Dendritic cell treated with granulocyte-macrophage colony-stimulating factor and Interleukin-4, amounts not matched to agents 40 ng/mL and 50 ng/mL, for 4 days (primary cell): ENCODE results near the gene ADAMTS2.

Experiments
- H3K27ac Mint-ChIP-seq: one replicate; pipeline ENCODE4 v1.8.0; 2022; ENCODE audit warnings: mild to moderate bottlenecking, mixed read lengths
- H3K27me3 Mint-ChIP-seq: one replicate; pipeline ENCODE4 v1.8.0; 2022; ENCODE audit warnings: mild to moderate bottlenecking, mixed read lengths
- H3K36me3 Mint-ChIP-seq: one replicate; pipeline ENCODE4 v1.8.0; 2022; ENCODE audit warnings: low read depth, mixed read lengths
- H3K4me1 Mint-ChIP-seq: one replicate; pipeline ENCODE4 v1.8.0; 2022; ENCODE audit warnings: low read depth, mixed read lengths
- H3K4me3 Mint-ChIP-seq: one replicate; pipeline ENCODE4 v1.8.0; 2022; ENCODE audit warnings: mild to moderate bottlenecking, moderate library complexity, mixed read lengths
- H3K9me3 Mint-ChIP-seq: one replicate; pipeline ENCODE4 v1.8.0; 2022; ENCODE audit warnings: mixed read lengths
- intact Hi-C: fragments of 100-400 bp; cut with micrococcal nuclease; formaldehyde crosslinking; loops from one replicate; pipeline ENCODE4 v1.15.0; 2022

ADAMTS2 gene

GRCh38 chr5:179196405-179197079 is 148.7 kb downstream of the ADAMTS2 start:
- no peak overlapping the region for H3K27ac Mint-ChIP-seq
- H3K4me3 Mint-ChIP-seq: no peak overlapping the region
- no peaks in the 10 kb centered on the region for H3K9me3 Mint-ChIP-seq
- H3K4me1 Mint-ChIP-seq: no peaks in the 10 kb centered on the region
- intact Hi-C loops: no loop called here
- peaks cover 3% of the 10 kb centered on the region for H3K27me3 Mint-ChIP-seq
- no peaks in the 10 kb centered on the region for H3K36me3 Mint-ChIP-seq

- peaks cover 3% of the 10 kb centered on the region for H3K27me3 Mint-ChIP-seq
- H3K4me3 Mint-ChIP-seq: no peak overlapping the region
- H3K4me1 Mint-ChIP-seq: no peaks in the 10 kb centered on the region
- no peaks in the 10 kb centered on the region for H3K9me3 Mint-ChIP-seq
- H3K27ac Mint-ChIP-seq: no peak overlapping the region
- intact Hi-C loops: no loop called here
- H3K36me3 Mint-ChIP-seq: no peaks in the 10 kb centered on the region
Measured at GRCh38 chr5:179195561-179196404, 149.5 kb downstream of the ADAMTS2 start.

- H3K27ac Mint-ChIP-seq: no peak overlapping the region
- H3K4me3 Mint-ChIP-seq: no peak overlapping the region
- intact Hi-C loops: no loop called here
Measured at GRCh38 chr5:179194941-179195381, 150.3 kb downstream of the ADAMTS2 start.

GRCh38 chr5:179194201-179194910 is 150.9 kb downstream of the ADAMTS2 start:
- Mint-ChIP-seq H3K4me3 (no peak overlapping the region), H3K9me3 (no peaks in the 10 kb centered on the region), H3K27me3 (peaks cover 3% of the 10 kb centered on the region), H3K27ac (no peak overlapping the region), H3K4me1 (no peaks in the 10 kb centered on the region), H3K36me3 (no peaks in the 10 kb centered on the region)
- intact Hi-C loops: no loop called here

More at GRCh38 chr5:179194941-179195381, 150.3 kb downstream of the ADAMTS2 start:
- Mint-ChIP-seq H3K4me1 (no peaks in the 10 kb centered on the region), H3K9me3 (no peaks in the 10 kb centered on the region), H3K36me3 (no peaks in the 10 kb centered on the region), H3K27me3 (peaks cover 3% of the 10 kb centered on the region)

GRCh38 chr5:179193746-179194145 is 151.5 kb downstream of the ADAMTS2 start:
- no peaks in the 10 kb centered on the region for H3K36me3 Mint-ChIP-seq
- no peak overlapping the region for H3K27ac Mint-ChIP-seq
- no peaks in the 10 kb centered on the region for H3K4me1 Mint-ChIP-seq
- H3K4me3 Mint-ChIP-seq: no peak overlapping the region
- intact Hi-C loops: no loop called here
- H3K27me3 Mint-ChIP-seq: peaks cover 3% of the 10 kb centered on the region
- no peaks in the 10 kb centered on the region for H3K9me3 Mint-ChIP-seq

GRCh38 chr5:179192891-179193470 is 152.3 kb downstream of the ADAMTS2 start:
- intact Hi-C loops: no loop called here
- Mint-ChIP-seq H3K27me3 (peaks cover 3% of the 10 kb centered on the region), H3K4me1 (no peaks in the 10 kb centered on the region), H3K4me3 (no peak overlapping the region), H3K9me3 (no peaks in the 10 kb centered on the region), H3K27ac (no peak overlapping the region), H3K36me3 (no peaks in the 10 kb centered on the region)

- H3K27me3 Mint-ChIP-seq: peaks cover 3% of the 10 kb centered on the region
- no peaks in the 10 kb centered on the region for H3K9me3 Mint-ChIP-seq
- H3K4me1 Mint-ChIP-seq: no peaks in the 10 kb centered on the region
- no peak overlapping the region for H3K4me3 Mint-ChIP-seq
- intact Hi-C loops: no loop called here
- no peaks in the 10 kb centered on the region for H3K36me3 Mint-ChIP-seq
- no peak overlapping the region for H3K27ac Mint-ChIP-seq
Measured at GRCh38 chr5:179192185-179192890, 152.9 kb downstream of the ADAMTS2 start.

GRCh38 chr5:179191506-179192184 is 153.6 kb downstream of the ADAMTS2 start:
- Mint-ChIP-seq H3K4me3 (no peak overlapping the region), H3K9me3 (no peaks in the 10 kb centered on the region)
- intact Hi-C loops: no loop called here

GRCh38 chr5:179190851-179191505 is 154.3 kb downstream of the ADAMTS2 start:
- Mint-ChIP-seq H3K4me1 (no peaks in the 10 kb centered on the region), H3K4me3 (no peak overlapping the region), H3K27ac (no peak overlapping the region), H3K36me3 (no peaks in the 10 kb centered on the region), H3K9me3 (no peaks in the 10 kb centered on the region), H3K27me3 (peaks cover 3% of the 10 kb centered on the region)
- intact Hi-C loops: no loop called here

More at GRCh38 chr5:179191506-179192184, 153.6 kb downstream of the ADAMTS2 start:
- Mint-ChIP-seq H3K36me3 (no peaks in the 10 kb centered on the region), H3K27me3 (peaks cover 3% of the 10 kb centered on the region), H3K4me1 (no peaks in the 10 kb centered on the region), H3K27ac (no peak overlapping the region)

GRCh38 chr5:179188636-179189035 is 156.6 kb downstream of the ADAMTS2 start:
- H3K4me1 Mint-ChIP-seq: no peaks in the 10 kb centered on the region
- H3K27ac Mint-ChIP-seq: no peak overlapping the region
- no peaks in the 10 kb centered on the region for H3K36me3 Mint-ChIP-seq
- H3K9me3 Mint-ChIP-seq: no peaks in the 10 kb centered on the region
- peaks cover 3% of the 10 kb centered on the region for H3K27me3 Mint-ChIP-seq
- no peak overlapping the region for H3K4me3 Mint-ChIP-seq
- intact Hi-C loops: no loop called here

- Mint-ChIP-seq H3K4me1 (no peaks in the 10 kb centered on the region), H3K9me3 (no peaks in the 10 kb centered on the region), H3K27ac (no peak overlapping the region), H3K4me3 (no peak overlapping the region), H3K36me3 (no peaks in the 10 kb centered on the region), H3K27me3 (peaks cover 3% of the 10 kb centered on the region)
- intact Hi-C loops: no loop called here
Measured at GRCh38 chr5:179187681-179188575, 157.3 kb downstream of the ADAMTS2 start.

GRCh38 chr5:179187229-179187678 is 158.0 kb downstream of the ADAMTS2 start:
- H3K27me3 Mint-ChIP-seq: peaks cover 2% of the 10 kb centered on the region
- H3K4me3 Mint-ChIP-seq: no peak overlapping the region
- H3K4me1 Mint-ChIP-seq: no peaks in the 10 kb centered on the region
- intact Hi-C loops: no loop called here
- no peak overlapping the region for H3K27ac Mint-ChIP-seq
- no peaks in the 10 kb centered on the region for H3K9me3 Mint-ChIP-seq
- no peaks in the 10 kb centered on the region for H3K36me3 Mint-ChIP-seq
